Endothelial cell (in vitro differentiated cells): ENCODE measurements around the gene BARX1. TPM values are rescaled to one million over a fixed set of nuclear protein-coding genes. Genes with fewer than 3 reads are reported as not detected.

ENCODE experiments used
- DNase-seq: peaks from one replicate; pipeline ENCODE4 v3.0.0; 2021; ENCODE audit warnings: low spot score
- H3K27ac Mint-ChIP-seq: one replicate; pipeline ENCODE4 v1.8.0; 2021; ENCODE audit warnings: mixed read lengths, inconsistent platforms; ENCODE audit not compliant: unreplicated experiment
- H3K27me3 Mint-ChIP-seq: one replicate; pipeline ENCODE4 v1.8.0; 2021; ENCODE audit warnings: mild to moderate bottlenecking, moderate library complexity, mixed read lengths, inconsistent platforms; ENCODE audit not compliant: unreplicated experiment
- H3K36me3 Mint-ChIP-seq: one replicate; pipeline ENCODE4 v1.8.0; 2021; ENCODE audit warnings: mild to moderate bottlenecking, low read depth, mixed read lengths, inconsistent platforms; ENCODE audit not compliant: unreplicated experiment
- H3K4me1 Mint-ChIP-seq: one replicate; pipeline ENCODE4 v1.8.0; 2021; ENCODE audit warnings: mild to moderate bottlenecking, mixed read lengths, inconsistent platforms; ENCODE audit not compliant: unreplicated experiment
- H3K4me3 Mint-ChIP-seq: one replicate; pipeline ENCODE4 v1.8.0; 2021; ENCODE audit warnings: mild to moderate bottlenecking, mixed read lengths, inconsistent platforms; ENCODE audit not compliant: unreplicated experiment
- H3K9me3 Mint-ChIP-seq: one replicate; pipeline ENCODE4 v1.8.0; 2021; ENCODE audit warnings: mixed read lengths, inconsistent platforms; ENCODE audit not compliant: unreplicated experiment
- total RNA-seq: library from RNA; stranded (reverse); fragmentation: NEBNext Ultra II Directional; extraction: Animal tissue kit (Norgen Biotek cat#: 25700); gene quantifications from one replicate; pipeline ENCODE4 v1.2.1, GENCODE V29; 2021; ENCODE audit not compliant: unreplicated experiment
- TF ChIP-seq, protein P1 (sequence below): fragments of 200-600 bp; sonication (generic); IDR thresholded peaks from one replicate; pipeline ENCODE4 v1.5.0; 2021; ENCODE audit warnings: antibody characterized with exemption; ENCODE audit not compliant: unreplicated experiment

The BARX1 gene
- total RNA-seq, 1 donor from 2014 or later, result 0.51 TPM

DNA sequence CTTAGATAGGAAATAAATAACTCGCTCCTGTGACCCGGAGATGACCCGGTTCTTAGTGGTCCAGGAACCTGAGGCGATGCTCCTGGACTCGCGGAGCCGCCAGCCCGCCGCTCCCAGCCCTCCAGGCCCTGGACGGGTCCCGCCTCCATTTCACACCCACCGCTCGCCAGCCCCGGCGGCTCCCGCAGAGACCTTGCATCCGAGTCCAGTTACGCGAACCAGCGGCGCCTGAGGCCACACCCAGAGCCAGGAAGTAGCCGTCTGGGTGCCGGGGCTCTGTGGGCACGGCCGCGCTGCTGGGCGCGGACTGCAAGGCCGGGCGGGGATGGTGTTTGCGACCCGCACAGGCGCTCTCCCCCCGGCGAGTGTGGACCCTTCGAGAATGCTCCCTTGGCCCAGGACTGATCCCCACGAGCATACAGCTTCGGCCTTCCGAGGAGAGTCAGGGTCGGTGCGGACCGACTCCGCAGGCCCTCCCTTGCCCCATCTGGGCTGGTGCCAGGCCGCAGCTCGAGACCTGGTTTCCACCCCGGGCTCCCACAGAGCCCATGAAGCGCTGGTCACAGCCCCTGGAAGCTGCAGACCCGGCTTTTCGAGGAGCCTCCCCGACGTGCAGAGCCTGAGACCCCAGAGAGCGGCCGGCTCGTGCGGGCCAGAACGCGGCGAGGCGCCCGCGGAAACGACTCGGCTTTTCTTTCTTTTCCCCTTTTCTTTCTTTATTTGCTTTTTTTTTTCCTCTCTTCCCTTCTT is 5.2 kb upstream of the BARX1 start:
- TF ChIP-seq, protein P1, sequence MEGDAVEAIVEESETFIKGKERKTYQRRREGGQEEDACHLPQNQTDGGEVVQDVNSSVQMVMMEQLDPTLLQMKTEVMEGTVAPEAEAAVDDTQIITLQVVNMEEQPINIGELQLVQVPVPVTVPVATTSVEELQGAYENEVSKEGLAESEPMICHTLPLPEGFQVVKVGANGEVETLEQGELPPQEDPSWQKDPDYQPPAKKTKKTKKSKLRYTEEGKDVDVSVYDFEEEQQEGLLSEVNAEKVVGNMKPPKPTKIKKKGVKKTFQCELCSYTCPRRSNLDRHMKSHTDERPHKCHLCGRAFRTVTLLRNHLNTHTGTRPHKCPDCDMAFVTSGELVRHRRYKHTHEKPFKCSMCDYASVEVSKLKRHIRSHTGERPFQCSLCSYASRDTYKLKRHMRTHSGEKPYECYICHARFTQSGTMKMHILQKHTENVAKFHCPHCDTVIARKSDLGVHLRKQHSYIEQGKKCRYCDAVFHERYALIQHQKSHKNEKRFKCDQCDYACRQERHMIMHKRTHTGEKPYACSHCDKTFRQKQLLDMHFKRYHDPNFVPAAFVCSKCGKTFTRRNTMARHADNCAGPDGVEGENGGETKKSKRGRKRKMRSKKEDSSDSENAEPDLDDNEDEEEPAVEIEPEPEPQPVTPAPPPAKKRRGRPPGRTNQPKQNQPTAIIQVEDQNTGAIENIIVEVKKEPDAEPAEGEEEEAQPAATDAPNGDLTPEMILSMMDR, result no peak
- Mint-ChIP-seq H3K4me1 (peaks cover 11% of the 10 kb centered on the region), H3K36me3 (peaks cover 3% of the 10 kb centered on the region), H3K27me3 (peaks cover 26% of the 10 kb centered on the region), H3K4me3 (no peak overlapping the region), H3K27ac (no peak overlapping the region), H3K9me3 (no peaks in the 10 kb centered on the region)
- no peak for DNase-seq

DNA sequence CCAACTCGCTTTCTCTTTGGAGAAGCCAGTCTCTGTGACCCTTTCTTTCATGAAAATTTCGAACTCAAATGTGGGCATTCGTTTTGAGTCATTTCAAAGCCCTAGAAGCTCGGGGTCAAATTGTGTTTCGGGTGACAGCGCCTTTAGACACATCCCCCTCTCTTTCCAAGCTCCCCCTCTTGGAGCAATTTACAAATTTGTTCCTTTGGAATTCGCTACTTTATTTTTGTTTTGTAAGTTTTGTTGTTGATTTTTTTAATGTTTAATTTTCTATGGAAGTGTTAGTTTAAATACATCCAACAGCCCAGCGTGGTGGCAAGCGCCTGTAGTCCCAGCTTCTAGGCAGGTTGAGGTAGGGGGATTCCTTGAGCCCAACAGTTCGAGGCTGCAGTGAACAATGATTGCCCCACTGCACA is 4.6 kb upstream of the BARX1 start:
- peaks cover 11% of the 10 kb centered on the region for H3K4me1 Mint-ChIP-seq
- peaks cover 27% of the 10 kb centered on the region for H3K27me3 Mint-ChIP-seq
- peaks cover 3% of the 10 kb centered on the region for H3K36me3 Mint-ChIP-seq
- TF ChIP-seq, protein P1, result no peak
- H3K27ac Mint-ChIP-seq, result no peak overlapping the region
- peak overlapping the region; percentile 37 for H3K4me3 Mint-ChIP-seq
- no peak for DNase-seq
- no peaks in the 10 kb centered on the region for H3K9me3 Mint-ChIP-seq

DNA sequence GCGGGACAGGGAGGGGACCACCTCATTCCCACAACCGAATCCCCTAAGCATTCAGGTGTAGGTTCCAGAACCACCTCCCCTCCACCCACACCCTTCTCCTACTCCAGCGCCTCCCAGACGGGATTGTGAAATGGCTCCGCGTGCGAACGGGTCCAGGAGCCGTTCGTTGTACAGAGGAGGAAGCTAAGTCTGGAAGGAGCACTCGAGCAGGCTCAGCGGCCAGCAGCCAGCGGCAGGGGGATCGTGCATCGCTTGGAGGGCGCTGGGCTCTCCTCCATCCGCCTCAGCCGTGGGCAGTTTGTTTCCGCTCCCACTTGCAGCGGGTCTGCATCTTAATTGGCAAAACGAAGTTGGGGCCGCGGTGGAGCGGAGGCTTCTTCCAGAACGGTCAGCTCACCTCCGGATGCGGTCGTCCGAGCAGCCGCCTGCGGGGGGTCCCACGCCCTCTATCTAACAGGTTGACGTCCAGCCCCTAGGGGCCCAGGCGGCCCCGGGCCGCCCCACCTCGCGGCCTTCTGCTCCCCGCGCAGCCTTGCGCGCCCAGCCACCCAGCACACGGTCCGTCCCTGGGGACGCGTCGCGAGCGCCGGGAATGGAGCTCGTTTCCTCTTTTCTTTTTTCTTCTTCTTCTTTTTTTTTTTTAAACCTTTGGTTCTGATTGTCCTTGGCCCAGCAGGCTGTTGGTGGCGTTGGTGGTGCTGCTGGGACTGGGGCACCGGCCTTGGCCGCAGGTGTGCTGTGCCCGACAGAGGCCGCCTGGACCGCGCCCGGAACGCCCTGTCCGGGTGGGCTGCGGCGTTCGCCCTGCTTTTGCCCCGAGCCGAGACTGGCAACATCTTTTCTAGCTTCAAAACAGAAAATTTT is 3.9 kb upstream of the BARX1 start:
- TF ChIP-seq, protein P1, result no peak
- Mint-ChIP-seq H3K4me1 (peaks cover 11% of the 10 kb centered on the region), H3K36me3 (peaks cover 3% of the 10 kb centered on the region), H3K9me3 (no peaks in the 10 kb centered on the region), H3K4me3 (no peak overlapping the region), H3K27ac (no peak overlapping the region), H3K27me3 (peaks cover 27% of the 10 kb centered on the region)
- no peak for DNase-seq

GRCh38 chr9:93958121-93958818 is 3.1 kb upstream of the BARX1 start:
- Mint-ChIP-seq H3K4me3 (no peak overlapping the region), H3K4me1 (peaks cover 19% of the 10 kb centered on the region), H3K27ac (no peak overlapping the region), H3K36me3 (peaks cover 6% of the 10 kb centered on the region), H3K27me3 (peaks cover 33% of the 10 kb centered on the region), H3K9me3 (no peaks in the 10 kb centered on the region)
- DNase-seq, result no peak
- TF ChIP-seq, protein P1, result no peak
